GM19240 (cell line): ENCODE data around the gene CCDC69.
"Not testable (repeated sequence)": the region's sequence is repeated elsewhere in the genome, so short reads cannot be mapped to it uniquely, and the experiment has no call there.

Source experiments
- DNase-seq: peaks from one replicate; pipeline ENCODE4 v3.0.0; 2011; ENCODE audit warnings: low spot score; ENCODE audit not compliant: insufficient read length

Gene CCDC69

DNA sequence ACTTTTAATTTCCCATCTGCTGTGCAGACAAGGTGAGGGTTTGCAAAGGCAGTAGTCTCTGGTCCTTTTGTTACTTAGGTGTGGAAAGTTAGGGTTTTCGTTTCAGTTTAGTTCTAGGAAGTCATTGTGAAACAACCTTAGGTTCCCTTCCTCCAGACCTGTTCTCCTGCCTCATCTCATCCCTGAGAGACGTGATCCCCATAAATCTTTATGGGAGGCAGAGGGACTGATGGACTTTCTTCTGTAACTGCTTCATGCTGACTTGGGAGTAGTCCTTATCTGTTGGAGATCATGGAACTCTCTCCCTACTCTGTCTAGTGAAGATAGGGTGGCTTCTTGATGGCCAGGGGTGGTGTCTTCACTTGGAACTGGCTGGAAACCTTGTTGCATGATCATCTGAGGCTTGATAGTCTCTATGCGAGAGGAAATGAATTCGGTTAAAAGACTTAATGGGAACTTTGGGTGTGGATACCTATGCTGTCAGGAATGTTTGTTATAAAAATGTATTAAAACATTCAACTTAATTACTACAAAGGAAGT is 21.9 kb upstream of the CCDC69 start:
- DNase-seq, result no peak

- DNase-seq, result no peak
These were observed 20.3 kb upstream of the CCDC69 start for GRCh38 chr5:151244206-151244605.

DNA sequence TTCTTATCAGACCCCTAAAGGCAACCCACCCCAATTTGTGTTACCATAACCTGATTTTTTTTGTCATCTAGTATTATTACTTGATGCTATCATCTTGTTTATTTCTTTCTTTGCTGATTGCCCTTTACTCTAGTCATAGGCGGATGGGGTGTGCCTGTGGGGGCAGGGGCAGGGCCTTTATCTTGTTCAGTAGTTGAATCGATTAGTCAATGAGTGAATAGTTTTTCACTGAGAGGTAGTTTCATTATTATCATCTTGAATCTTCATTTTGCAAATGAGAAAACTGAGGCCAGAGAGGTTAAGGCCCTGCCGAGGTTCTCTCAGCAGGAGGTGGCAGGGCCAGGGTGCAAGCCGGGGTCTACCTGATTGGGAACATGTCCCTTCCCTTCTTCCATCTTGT is 19.7 kb upstream of the CCDC69 start:
- DNase-seq, result no peak

DNA sequence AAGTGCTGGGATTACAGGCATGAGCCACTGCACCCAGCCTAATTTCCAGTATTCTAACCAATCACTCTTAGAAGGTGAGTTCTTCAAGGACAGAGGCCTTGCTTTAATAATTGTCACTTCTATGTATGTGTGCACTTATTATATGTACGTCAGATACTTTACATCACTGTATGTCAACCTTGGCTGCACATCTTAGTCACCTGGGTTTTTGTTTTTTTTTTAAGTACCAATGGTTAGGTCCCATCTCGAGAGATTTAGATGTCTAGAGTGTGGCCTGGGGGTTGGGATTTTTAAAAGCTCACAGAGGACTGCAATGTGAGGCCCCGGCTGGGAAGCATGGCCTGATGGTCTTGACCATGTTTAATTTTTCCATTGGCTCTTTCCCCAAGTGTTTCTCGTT is 19.2 kb upstream of the CCDC69 start:
- DNase-seq, result no peak

DNA sequence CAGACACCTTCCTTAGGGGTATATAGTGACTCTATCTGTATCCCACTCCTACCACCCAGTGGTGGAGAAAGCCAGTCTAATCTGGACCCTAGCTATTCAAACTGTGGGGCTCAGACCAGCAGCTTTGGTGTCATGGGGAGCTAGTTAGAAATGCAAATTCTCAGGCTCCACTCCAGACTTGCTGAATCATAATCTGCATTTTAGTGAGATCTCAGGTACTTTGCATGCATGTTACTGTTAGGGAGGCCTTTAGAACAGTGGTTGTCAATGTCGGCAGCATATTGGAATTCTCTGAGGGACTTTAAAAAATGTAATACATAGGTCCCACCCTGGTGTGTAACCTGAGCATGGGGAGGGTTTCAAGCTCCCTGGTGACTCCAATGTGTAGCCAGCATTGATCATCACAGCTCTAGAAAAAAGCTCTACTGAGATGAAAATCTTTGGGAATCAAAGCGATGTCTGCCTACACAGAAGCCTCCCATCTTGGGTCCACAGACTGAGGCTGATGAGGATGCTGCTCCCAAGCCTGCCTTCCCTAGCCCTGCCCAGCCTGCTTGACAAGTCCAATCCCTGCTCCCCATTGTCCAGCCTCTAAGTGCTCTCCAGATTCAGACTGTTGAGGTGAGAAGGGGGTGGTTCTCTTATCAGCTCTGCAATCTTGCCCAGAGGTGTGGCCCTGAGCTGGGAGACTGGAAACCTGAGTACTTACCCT is 17.2 kb upstream of the CCDC69 start:
- no peak for DNase-seq

GRCh38 chr5:151240268-151240835 is 16.5 kb upstream of the CCDC69 start:
- DNase-seq, result not testable (repeated sequence)

GRCh38 chr5:151239237-151239861 is 15.5 kb upstream of the CCDC69 start:
- no peak for DNase-seq

GRCh38 chr5:151238303-151238741 is 14.4 kb upstream of the CCDC69 start:
- DNase-seq, result no peak

DNA sequence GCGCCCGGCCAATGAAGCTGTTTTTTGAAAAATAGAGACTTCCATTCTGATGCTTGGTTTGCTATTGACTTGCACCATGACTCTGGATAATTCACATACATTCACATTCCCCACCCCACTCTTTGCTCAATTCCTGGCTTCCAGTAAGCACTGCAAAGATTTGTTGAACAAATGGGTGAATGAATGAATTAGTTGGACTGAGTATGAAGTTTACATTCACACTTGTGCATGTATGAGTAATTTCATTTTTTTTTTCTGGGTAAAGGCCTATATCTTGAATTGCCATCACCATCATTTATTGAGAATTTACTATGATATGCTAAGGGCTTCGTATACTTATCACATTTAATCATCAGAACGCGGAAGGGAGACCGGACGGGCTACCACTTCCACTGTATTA is 13.8 kb upstream of the CCDC69 start:
- no peak for DNase-seq

- no peak for DNase-seq
These were observed 13.0 kb upstream of the CCDC69 start for GRCh38 chr5:151236888-151237287.

DNA sequence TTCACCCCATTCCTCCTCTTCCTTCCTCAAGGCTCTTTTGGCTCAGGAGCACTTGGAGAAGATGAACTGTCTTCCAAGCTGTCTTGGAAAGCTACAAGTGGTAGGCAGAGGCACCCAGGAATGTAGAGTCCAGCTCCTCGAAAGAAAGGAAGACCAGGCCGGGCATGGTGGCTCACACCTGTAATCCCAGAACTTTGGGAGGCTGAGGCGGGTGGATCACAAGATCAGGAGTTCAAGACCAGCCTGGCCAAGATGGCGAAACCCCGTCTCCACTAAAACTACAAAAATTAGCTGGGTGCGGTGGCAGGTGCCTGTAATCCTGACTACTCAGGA is 11.3 kb upstream of the CCDC69 start:
- not testable (repeated sequence) for DNase-seq

DNA sequence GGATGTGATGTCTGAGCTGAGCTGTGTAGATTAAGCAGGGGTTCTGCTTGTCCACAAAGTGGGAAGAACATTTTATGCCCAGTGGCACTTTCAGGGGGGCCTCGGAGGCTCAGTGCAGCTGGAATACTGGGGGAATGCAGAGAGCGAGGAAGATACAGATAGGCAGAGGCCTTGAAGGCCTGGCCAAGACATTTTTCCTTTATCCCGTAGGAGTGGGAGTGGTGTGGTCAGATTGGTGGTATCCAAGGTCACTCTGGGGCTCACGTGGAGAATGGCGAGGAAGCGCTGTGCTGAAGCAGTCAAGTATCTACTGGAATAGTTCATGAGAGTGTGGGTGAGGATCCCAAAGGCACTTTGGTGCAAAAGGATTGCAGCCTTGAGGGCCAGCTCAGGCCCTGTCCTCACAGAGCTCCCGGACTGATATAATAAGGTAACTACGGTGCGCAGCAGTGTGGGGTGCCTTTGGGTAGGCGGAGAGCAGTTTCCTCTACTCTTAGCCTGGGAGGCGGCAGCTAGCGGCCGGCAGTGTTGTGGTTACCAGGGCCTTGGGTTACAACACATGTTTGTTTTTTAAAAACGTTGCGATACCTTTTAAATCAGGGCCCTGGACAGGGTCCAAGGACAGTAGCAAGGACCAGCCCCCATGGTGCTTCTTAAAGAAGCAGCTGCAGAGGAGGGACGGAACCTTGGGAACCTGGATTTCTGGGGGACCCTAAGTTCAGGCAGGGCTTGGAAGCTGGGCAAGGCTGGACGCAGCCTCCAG is 10.8 kb upstream of the CCDC69 start:
- DNase-seq, result peak; percentile 51

- no peak for DNase-seq
These were observed 9.8 kb upstream of the CCDC69 start for GRCh38 chr5:151233616-151234085.

GRCh38 chr5:151231359-151231758 is 7.5 kb upstream of the CCDC69 start:
- DNase-seq, result no peak

DNA sequence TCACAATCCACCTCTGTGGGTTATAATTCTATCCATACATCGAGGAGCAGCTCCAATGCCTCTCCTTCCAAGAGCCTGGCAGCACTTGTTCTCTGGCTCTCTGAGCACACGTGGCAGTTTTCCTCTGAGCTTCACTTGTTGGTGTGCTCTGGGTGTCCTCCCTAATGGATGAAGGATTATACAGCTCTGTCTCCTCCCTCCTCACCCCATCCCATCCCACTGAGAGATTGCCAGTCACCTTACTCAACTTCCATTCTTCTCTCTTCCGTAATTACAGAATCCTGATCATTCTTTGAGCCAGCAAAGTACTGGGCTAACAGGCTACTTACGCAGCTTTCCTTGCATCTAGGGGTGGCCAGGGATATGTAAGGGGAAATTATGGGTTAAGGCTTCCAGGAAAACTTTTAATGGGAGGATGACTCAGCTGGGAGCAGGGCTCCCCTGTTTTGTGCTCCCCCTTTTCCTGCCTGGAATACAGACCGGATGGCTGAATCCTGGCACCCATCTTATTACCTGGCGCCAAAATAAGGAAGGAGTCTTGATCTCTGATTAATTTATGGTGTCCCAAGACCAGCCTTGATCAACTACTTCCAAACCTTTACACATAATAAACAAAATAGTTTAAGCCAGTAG is 6.3 kb upstream of the CCDC69 start:
- no peak for DNase-seq

GRCh38 chr5:151228986-151229385 is 5.1 kb upstream of the CCDC69 start:
- DNase-seq, result no peak

- DNase-seq, result no peak
These were observed 4.1 kb upstream of the CCDC69 start for GRCh38 chr5:151227918-151228447.

- DNase-seq, result no peak
These were observed 1.6 kb upstream of the CCDC69 start for GRCh38 chr5:151225475-151225874.

DNA sequence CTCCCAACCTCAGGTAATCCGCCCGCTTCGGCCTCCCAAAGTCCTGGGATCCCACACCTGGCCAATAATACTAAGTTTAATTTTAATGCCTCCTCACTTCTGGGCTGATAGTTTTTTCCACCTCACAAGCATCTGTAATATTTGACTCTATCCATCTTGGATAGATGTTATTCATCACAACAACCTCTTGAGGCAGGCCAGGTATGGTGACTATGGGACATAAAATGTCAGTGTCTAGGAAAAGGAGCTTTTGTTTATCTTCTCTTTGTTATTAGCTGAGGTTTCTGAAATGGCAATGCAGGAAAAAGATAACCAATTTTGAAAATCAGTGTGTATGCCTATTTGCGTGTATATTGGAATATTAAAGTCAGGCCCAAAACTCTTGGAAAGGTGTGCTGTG is 1.2 kb upstream of the CCDC69 start:
- DNase-seq, result no peak

GRCh38 chr5:151224372-151224771 is 480 bp upstream of the CCDC69 start:
- no peak for DNase-seq

DNA sequence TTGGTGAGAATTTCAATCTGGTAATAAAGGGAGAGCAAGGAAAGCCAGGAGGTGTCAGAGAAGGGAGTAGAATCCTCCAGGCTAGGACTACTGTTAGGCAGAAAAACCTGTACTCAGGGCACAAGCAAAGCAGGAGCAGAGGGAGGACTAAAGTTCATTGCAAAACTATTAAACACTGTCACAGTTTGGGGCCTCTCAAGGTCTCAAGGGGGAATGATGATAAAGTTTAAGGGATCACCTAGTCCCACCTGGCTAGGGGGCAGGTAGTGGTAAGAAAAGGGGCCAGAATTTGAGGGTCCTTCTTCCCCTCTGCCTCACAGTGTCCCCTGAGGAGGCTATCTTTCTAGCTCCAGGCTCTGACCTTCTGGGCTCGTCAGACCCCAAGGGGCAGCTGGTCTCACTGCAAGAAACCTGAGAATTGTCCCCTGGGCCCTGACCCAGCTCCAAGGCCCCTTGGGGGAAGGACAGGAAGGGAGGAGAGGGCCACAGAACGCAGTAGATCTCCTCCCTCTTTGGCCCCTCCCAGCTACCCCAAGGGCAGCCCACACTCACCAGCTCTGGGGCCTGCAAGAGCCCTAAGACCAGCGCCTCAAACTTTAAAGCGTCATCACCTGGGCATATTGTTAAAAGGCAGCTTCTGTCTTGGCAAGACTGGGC is 974 bp downstream of the CCDC69 start:
- DNase-seq, result no peak
